Cardiac fibroblast (primary cell): Measurements from ENCODE around the gene ATP5F1E.

Experiments used
- DNase-seq, 2 donors: peaks; one replicate each; pipeline versions ENCODE4 v3.0.0 to v3.0.0-alpha.2; 2010; ENCODE audit warnings: low read depth in 2 of 2
- H3K4me3 ChIP-seq, 2 donors: replicated peaks in 1 of 2; 1 replicate in 1 of 2; 2 replicates in 1 of 2; pipeline ENCODE4 v1.5.1; 2011; ENCODE audit warnings: low read depth in 2 of 2, low read length in 2 of 2, mild to moderate bottlenecking in 2 of 2, moderate library complexity in 1 of 2
- CTCF ChIP-seq: IDR thresholded peaks from one replicate; pipeline ENCODE4 v1.5.1; 2011; ENCODE audit warnings: low read depth, mild to moderate bottlenecking, low read length, inconsistent platforms

Gene ATP5F1E

DNA sequence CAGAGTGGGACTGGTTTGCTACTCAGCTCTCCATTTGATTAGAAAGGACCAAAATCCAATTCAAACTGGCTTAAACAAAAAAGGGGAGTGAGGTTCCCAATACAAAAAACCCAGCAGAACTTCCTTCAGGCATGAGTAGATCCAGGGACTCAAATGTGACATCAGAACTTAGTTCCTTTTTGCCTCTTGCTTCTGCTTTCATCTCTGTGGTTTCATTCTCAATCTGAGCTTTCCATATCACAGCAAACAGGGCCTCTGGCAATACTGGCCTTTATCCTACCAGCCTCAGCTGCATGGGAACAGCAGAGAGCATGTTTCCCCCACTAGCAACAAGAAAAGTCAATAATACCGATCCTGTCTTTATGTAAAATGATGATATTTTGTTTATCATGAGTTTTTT is 39.1 kb upstream of the ATP5F1E start:
- no peak for TF ChIP-seq CTCF
- no peak for DNase-seq
- no peak overlapping the region for H3K4me3 ChIP-seq

DNA sequence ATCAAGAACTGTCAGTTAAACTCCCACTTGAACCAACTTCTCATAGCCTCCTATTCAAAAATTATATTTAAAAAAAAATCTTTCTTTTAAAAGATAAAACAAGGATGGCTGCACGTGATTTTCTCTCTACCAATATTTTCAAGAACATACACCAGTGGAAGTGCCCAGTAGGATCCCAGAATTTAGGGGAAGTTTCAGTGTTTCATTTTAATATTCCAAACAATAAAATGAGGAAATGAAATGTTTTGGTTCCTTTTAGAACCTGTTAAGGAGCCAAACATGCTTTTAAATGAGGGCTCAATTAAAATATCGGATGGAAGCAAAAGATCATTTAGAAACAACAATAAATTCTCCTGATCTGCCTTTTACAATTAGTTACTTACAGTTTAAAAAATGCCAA is 36.9 kb upstream of the ATP5F1E start:
- no peak for TF ChIP-seq CTCF
- no peak for DNase-seq
- H3K4me3 ChIP-seq = no peak overlapping the region

DNA sequence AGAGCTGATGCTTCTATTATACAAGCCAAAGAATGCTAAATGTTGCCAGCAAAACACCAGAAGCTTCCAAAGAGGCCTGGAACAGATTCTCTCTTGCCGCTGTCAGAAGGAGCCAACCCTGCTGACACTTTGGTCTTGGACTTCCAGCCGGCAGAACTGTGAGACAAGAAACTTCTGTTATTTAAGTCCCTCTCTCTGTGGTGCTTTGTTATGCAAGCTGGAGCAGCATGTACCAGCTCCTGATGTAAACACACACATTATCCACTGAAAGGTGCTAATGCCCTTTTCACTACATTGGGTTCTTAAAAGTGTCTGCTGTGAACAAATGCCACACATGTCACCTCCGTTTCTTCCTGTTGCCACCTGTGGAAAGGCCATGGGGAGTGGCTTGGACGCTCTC is 36.4 kb upstream of the ATP5F1E start:
- no peak for DNase-seq
- no peak for TF ChIP-seq CTCF

GRCh38 chr20:59064214-59064722 is 32.1 kb upstream of the ATP5F1E start:
- no peak overlapping the region for H3K4me3 ChIP-seq
- DNase-seq = no peak
- TF ChIP-seq CTCF = no peak

More for the DNA sequence above, 36.4 kb upstream of the ATP5F1E start:
- H3K4me3 ChIP-seq = no peak overlapping the region

GRCh38 chr20:59063358-59064213 is 31.5 kb upstream of the ATP5F1E start:
- TF ChIP-seq CTCF = no peak
- H3K4me3 ChIP-seq = peak overlapping the region in 1 of 2 donors; percentile 12
- DNase-seq = peak; percentile 71 to 80

DNA sequence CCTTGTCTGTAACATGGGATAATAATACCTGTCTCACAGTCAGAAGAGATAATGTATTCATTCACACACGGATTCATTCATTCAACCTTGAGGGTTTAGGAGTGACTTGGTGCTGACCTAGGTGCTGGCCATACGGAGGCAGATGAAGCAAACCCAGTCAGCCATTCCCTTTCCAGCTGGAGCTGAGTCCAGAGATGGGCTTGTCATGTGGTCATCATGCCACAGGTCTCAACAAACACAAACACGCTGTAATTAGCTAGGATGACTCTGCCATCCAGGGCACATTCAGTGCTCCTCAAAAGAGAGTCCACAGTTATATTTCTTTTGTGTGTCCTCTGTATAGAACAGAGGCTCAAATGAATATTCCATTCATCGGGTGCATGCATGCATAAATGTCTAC is 29.9 kb upstream of the ATP5F1E start:
- TF ChIP-seq CTCF = no peak
- H3K4me3 ChIP-seq = no peak overlapping the region
- DNase-seq = no peak
